ENCODE measurements around the gene ZFR2.
A peak's percentile ranks its signal among the peaks of the same experiment; 100 is the strongest.

Gene ZFR2

DNA sequence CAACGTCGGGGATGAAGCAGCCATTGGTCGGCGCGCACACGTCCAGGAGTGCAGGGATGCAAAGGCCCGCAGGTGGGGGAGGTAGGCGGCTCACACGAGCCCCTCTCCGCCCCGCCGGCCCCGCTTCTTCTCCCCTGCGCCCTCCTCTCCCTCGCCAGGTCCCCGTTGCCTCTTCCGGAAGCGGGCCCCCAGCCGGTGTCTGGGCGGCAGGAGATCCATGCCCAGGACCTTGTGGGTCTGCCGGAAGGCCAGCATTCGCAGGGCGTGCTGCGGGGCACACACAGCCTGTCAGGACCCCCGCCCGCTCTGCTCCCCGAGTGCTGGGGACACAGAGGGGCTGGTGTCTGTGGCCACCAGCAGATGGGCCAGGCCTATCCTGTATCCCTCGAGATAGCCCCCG is 63.0 kb downstream of the ZFR2 start:
- H3K9me3 ChIP-seq (ENCODE audit: control insufficient read depth, low read length), result no peaks in the 10 kb centered on the region
- no peaks in the 10 kb centered on the region for H3K79me1 ChIP-seq (replicated peaks; ENCODE audit: low read length, poor library complexity, severe bottlenecking)
- H3K4me1 ChIP-seq (ENCODE audit: control insufficient read depth, insufficient read depth, low read depth, low read length), result peaks cover 12% of the 10 kb centered on the region
- no peak overlapping the region for H4K91ac ChIP-seq (ENCODE audit: low read length)
- no peak overlapping the region for H2BK15ac ChIP-seq (ENCODE audit: low read depth, poor library complexity, severe bottlenecking)
- H2BK5ac ChIP-seq (ENCODE audit: low read depth, low read length, poor library complexity, severe bottlenecking), result no peak overlapping the region
- DNase-seq, result no peak
- H3K4me3 ChIP-seq (ENCODE audit: insufficient read depth in 1 of 2, low read depth in 1 of 2, low read length in 2 of 2), result peak overlapping the region in 1 of 2 experiments; percentile 14
- H3K14ac ChIP-seq (ENCODE audit: low read length in 2 of 2), result no peak overlapping the region
- H3K9ac ChIP-seq (ENCODE audit: low read length), result no peak overlapping the region
- H2AFZ ChIP-seq (ENCODE audit: low read depth, low read length), result no peak overlapping the region
- H3K18ac ChIP-seq (ENCODE audit: low read depth in 1 of 2, low read length in 2 of 2), result no peak overlapping the region
- no peak overlapping the region for H2BK12ac ChIP-seq (ENCODE audit: low read length in 2 of 2)
- no peak overlapping the region for H3K23ac ChIP-seq (ENCODE audit: low read length in 2 of 2)
- peaks cover 0 to 4% of the 10 kb centered on the region in 2 experiments for H3K36me3 ChIP-seq (ENCODE audit: control insufficient read depth in 1 of 2, insufficient read depth in 2 of 2, low read depth in 1 of 2, low read length in 2 of 2)
- H3K27me3 ChIP-seq (ENCODE audit: control insufficient read depth in 1 of 2, insufficient read depth in 1 of 2, low read length in 2 of 2), result peaks cover 29 to 49% of the 10 kb centered on the region in 2 experiments
- no peak overlapping the region for H3K27ac ChIP-seq (ENCODE audit: low read length, poor library complexity, severe bottlenecking)
- no peak overlapping the region for H3K4me2 ChIP-seq (ENCODE audit: low read length, poor library complexity, severe bottlenecking)
- H3K4ac ChIP-seq (ENCODE audit: low read depth in 1 of 2, low read length in 2 of 2), result no peak overlapping the region
- no peak overlapping the region for H2BK120ac ChIP-seq (ENCODE audit: low read depth, low read length)
- no peak overlapping the region for H2AK5ac ChIP-seq (ENCODE audit: low read length, severe bottlenecking)
- no peak overlapping the region for H4K8ac ChIP-seq (ENCODE audit: low read length)
- WGBS, result 89% methylated on average over 29 of the region's 29 CpGs

DNA sequence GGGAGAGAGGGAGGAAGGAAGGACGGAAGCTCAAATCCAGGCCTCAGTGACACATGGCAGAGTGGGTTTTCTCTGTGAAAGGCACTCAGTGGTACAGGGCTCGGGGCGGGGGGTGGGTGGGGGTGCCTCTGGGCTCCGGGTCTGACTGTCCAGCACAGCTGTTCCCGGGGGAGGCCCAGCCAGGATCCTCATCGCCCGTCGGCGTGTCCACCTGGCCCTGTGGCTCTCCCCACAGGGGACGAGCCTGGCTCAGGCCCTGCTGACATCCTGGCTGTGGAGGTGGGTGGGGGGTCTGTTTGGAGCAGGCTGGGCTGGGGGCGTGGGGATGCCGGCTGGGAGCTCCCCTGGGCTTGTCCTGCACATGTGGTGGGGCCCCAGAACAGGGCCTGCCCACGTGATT is 64.4 kb downstream of the ZFR2 start:
- no peak overlapping the region for H3K4me3 ChIP-seq (ENCODE audit: insufficient read depth in 1 of 2, low read depth in 1 of 2, low read length in 2 of 2)
- H3K36me3 ChIP-seq (ENCODE audit: control insufficient read depth in 1 of 2, insufficient read depth in 2 of 2, low read depth in 1 of 2, low read length in 2 of 2), result peaks cover 0 to 4% of the 10 kb centered on the region in 2 experiments
- no peak overlapping the region for H2AFZ ChIP-seq (ENCODE audit: low read depth, low read length)
- H3K23ac ChIP-seq (ENCODE audit: low read length in 2 of 2), result no peak overlapping the region
- H3K4me2 ChIP-seq (ENCODE audit: low read length, poor library complexity, severe bottlenecking), result no peak overlapping the region
- H2BK15ac ChIP-seq (ENCODE audit: low read depth, poor library complexity, severe bottlenecking), result no peak overlapping the region
- H3K27ac ChIP-seq (ENCODE audit: low read length, poor library complexity, severe bottlenecking), result no peak overlapping the region
- peaks cover 12% of the 10 kb centered on the region for H3K4me1 ChIP-seq (ENCODE audit: control insufficient read depth, insufficient read depth, low read depth, low read length)
- H3K4ac ChIP-seq (ENCODE audit: low read depth in 1 of 2, low read length in 2 of 2), result no peak overlapping the region
- no peak overlapping the region for H2AK5ac ChIP-seq (ENCODE audit: low read length, severe bottlenecking)
- no peak overlapping the region for H3K14ac ChIP-seq (ENCODE audit: low read length in 2 of 2)
- H3K9ac ChIP-seq (ENCODE audit: low read length), result no peak overlapping the region
- H3K9me3 ChIP-seq (ENCODE audit: control insufficient read depth, low read length), result no peaks in the 10 kb centered on the region
- no peak overlapping the region for H2BK5ac ChIP-seq (ENCODE audit: low read depth, low read length, poor library complexity, severe bottlenecking)
- peaks cover 35 to 49% of the 10 kb centered on the region in 2 experiments for H3K27me3 ChIP-seq (ENCODE audit: control insufficient read depth in 1 of 2, insufficient read depth in 1 of 2, low read length in 2 of 2)
- no peak overlapping the region for H4K91ac ChIP-seq (ENCODE audit: low read length)
- H4K8ac ChIP-seq (ENCODE audit: low read length), result no peak overlapping the region
- H2BK120ac ChIP-seq (ENCODE audit: low read depth, low read length), result no peak overlapping the region
- H3K79me1 ChIP-seq (replicated peaks; ENCODE audit: low read length, poor library complexity, severe bottlenecking), result no peaks in the 10 kb centered on the region
- DNase-seq, result no peak
- H2BK12ac ChIP-seq (ENCODE audit: low read length in 2 of 2), result no peak overlapping the region
- WGBS, result 83% methylated on average over 13 of the region's 13 CpGs
- no peak overlapping the region for H3K18ac ChIP-seq (ENCODE audit: low read depth in 1 of 2, low read length in 2 of 2)

DNA sequence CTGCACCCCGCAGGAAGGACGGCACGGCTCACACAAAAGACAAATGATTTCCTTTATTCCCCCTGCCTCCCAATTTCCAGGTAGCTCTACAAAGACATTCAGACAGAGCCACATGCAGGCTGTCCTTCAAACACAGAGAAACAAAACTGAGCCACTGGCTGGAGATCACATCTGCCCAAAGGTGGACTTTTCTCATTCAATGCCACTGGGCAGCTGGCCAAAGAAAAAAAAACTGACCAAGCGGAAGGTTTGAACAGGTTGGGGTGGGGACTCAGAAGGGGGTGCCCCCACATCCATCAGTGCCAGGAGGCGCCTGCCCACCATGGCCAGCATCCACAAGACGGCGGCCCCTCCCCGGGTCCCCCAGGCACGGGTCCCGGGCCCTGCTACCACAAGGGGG is 64.9 kb downstream of the ZFR2 start:
- H3K23ac ChIP-seq (ENCODE audit: low read length in 2 of 2), result no peak overlapping the region
- no peak overlapping the region for H2BK120ac ChIP-seq (ENCODE audit: low read depth, low read length)
- peaks cover 12% of the 10 kb centered on the region for H3K4me1 ChIP-seq (ENCODE audit: control insufficient read depth, insufficient read depth, low read depth, low read length)
- no peak overlapping the region for H3K4me2 ChIP-seq (ENCODE audit: low read length, poor library complexity, severe bottlenecking)
- H4K91ac ChIP-seq (ENCODE audit: low read length), result no peak overlapping the region
- H3K36me3 ChIP-seq (ENCODE audit: control insufficient read depth in 1 of 2, insufficient read depth in 2 of 2, low read depth in 1 of 2, low read length in 2 of 2), result peaks cover 0 to 4% of the 10 kb centered on the region in 2 experiments
- H3K79me1 ChIP-seq (replicated peaks; ENCODE audit: low read length, poor library complexity, severe bottlenecking), result no peaks in the 10 kb centered on the region
- no peak overlapping the region for H2AK5ac ChIP-seq (ENCODE audit: low read length, severe bottlenecking)
- H2AFZ ChIP-seq (ENCODE audit: low read depth, low read length), result no peak overlapping the region
- no peak overlapping the region for H3K27ac ChIP-seq (ENCODE audit: low read length, poor library complexity, severe bottlenecking)
- H4K8ac ChIP-seq (ENCODE audit: low read length), result no peak overlapping the region
- no peak overlapping the region for H3K9ac ChIP-seq (ENCODE audit: low read length)
- H3K4ac ChIP-seq (ENCODE audit: low read depth in 1 of 2, low read length in 2 of 2), result no peak overlapping the region
- no peaks in the 10 kb centered on the region for H3K9me3 ChIP-seq (ENCODE audit: control insufficient read depth, low read length)
- H3K18ac ChIP-seq (ENCODE audit: low read depth in 1 of 2, low read length in 2 of 2), result no peak overlapping the region
- WGBS, result 94% methylated on average over 10 of the region's 10 CpGs
- no peak overlapping the region for H2BK5ac ChIP-seq (ENCODE audit: low read depth, low read length, poor library complexity, severe bottlenecking)
- no peak overlapping the region for H3K4me3 ChIP-seq (ENCODE audit: insufficient read depth in 1 of 2, low read depth in 1 of 2, low read length in 2 of 2)
- no peak overlapping the region for H3K14ac ChIP-seq (ENCODE audit: low read length in 2 of 2)
- DNase-seq, result no peak
- H3K27me3 ChIP-seq (ENCODE audit: control insufficient read depth in 1 of 2, insufficient read depth in 1 of 2, low read length in 2 of 2), result peaks cover 39 to 49% of the 10 kb centered on the region in 2 experiments
- H2BK15ac ChIP-seq (ENCODE audit: low read depth, poor library complexity, severe bottlenecking), result no peak overlapping the region
- no peak overlapping the region for H2BK12ac ChIP-seq (ENCODE audit: low read length in 2 of 2)

DNA sequence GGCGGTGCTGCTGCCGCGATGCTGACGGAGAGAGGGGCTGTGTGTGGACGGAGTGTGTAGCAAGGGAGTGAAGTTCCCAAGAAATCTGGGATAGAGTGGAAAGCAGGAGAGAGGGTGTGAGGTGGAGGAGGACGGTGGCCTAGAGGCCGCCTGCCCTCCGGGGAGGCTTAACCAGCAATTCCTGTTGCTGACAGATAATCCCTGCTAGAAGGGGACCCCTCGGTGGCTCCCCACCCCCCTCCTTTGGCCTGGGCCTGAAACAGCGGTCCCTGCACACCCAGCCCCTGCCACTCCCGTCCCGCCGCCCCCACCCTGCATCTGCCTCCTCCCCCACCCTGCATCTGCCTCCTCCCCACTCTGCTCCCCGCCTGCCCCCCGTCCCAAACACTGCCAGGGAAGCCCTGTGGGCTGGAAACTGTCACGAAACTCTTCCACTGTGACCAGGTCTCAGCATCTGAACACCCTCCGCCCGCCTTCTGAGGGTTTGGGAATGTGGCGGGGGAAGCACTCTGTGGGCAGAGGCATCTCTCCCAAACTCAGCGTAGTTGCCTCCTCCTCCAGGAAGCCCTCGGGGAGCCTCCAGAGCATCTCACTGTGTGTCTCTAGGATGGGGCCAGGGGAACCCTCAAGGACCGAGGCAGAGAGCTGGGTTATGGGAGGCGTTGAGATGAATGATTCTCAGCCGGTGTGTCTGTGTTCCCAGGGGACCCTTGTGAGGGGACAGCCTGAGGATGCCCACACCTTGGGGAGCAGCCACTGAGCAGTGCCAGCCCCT is 65.5 kb downstream of the ZFR2 start:
- peaks cover 0 to 4% of the 10 kb centered on the region in 2 experiments for H3K36me3 ChIP-seq (ENCODE audit: control insufficient read depth in 1 of 2, insufficient read depth in 2 of 2, low read depth in 1 of 2, low read length in 2 of 2)
- no peak overlapping the region for H2AK5ac ChIP-seq (ENCODE audit: low read length, severe bottlenecking)
- no peak overlapping the region for H3K9ac ChIP-seq (ENCODE audit: low read length)
- peaks cover 40 to 49% of the 10 kb centered on the region in 2 experiments for H3K27me3 ChIP-seq (ENCODE audit: control insufficient read depth in 1 of 2, insufficient read depth in 1 of 2, low read length in 2 of 2)
- WGBS, result 82% methylated on average over 18 of the region's 24 CpGs
- H3K4me1 ChIP-seq (ENCODE audit: control insufficient read depth, insufficient read depth, low read depth, low read length), result peaks cover 12% of the 10 kb centered on the region
- no peak overlapping the region for H3K27ac ChIP-seq (ENCODE audit: low read length, poor library complexity, severe bottlenecking)
- no peak overlapping the region for H2BK15ac ChIP-seq (ENCODE audit: low read depth, poor library complexity, severe bottlenecking)
- H3K14ac ChIP-seq (ENCODE audit: low read length in 2 of 2), result no peak overlapping the region
- no peak overlapping the region for H2BK120ac ChIP-seq (ENCODE audit: low read depth, low read length)
- H3K4me2 ChIP-seq (ENCODE audit: low read length, poor library complexity, severe bottlenecking), result no peak overlapping the region
- no peak overlapping the region for H3K18ac ChIP-seq (ENCODE audit: low read depth in 1 of 2, low read length in 2 of 2)
- no peak overlapping the region for H4K8ac ChIP-seq (ENCODE audit: low read length)
- H3K4me3 ChIP-seq (ENCODE audit: insufficient read depth in 1 of 2, low read depth in 1 of 2, low read length in 2 of 2), result no peak overlapping the region
- no peak overlapping the region for H3K4ac ChIP-seq (ENCODE audit: low read depth in 1 of 2, low read length in 2 of 2)
- no peak for DNase-seq
- no peak overlapping the region for H2BK12ac ChIP-seq (ENCODE audit: low read length in 2 of 2)
- H3K79me1 ChIP-seq (replicated peaks; ENCODE audit: low read length, poor library complexity, severe bottlenecking), result no peaks in the 10 kb centered on the region
- no peak overlapping the region for H2AFZ ChIP-seq (ENCODE audit: low read depth, low read length)
- no peaks in the 10 kb centered on the region for H3K9me3 ChIP-seq (ENCODE audit: control insufficient read depth, low read length)
- H3K23ac ChIP-seq (ENCODE audit: low read length in 2 of 2), result no peak overlapping the region
- H2BK5ac ChIP-seq (ENCODE audit: low read depth, low read length, poor library complexity, severe bottlenecking), result no peak overlapping the region
- no peak overlapping the region for H4K91ac ChIP-seq (ENCODE audit: low read length)

All from mesenchymal stem cell (in vitro differentiated cells and primary cell).